HEK293 (cell line): ENCODE measurements around the gene MEX3A.

ENCODE experiments used
- CTCF ChIA-PET: fragments of 350-600 bp; formaldehyde crosslinking; extraction: SDS; loops from one replicate; lab custom pipeline; 2021; ENCODE audit warnings: antibody characterized with exemption; lab: Yijun Ruan, JAX
- POLR2A ChIA-PET: fragments of 300-600 bp; formaldehyde crosslinking; extraction: SDS; loops from one replicate; lab custom pipeline; 2020; ENCODE audit warnings: antibody characterized with exemption, inconsistent platforms; lab: Yijun Ruan, JAX
- H3K27ac ChIP-seq: fragments of 200-500 bp; sonication (Bioruptor generic); 2 replicates; pipeline ENCODE4 v1.5.1; 2014; ENCODE audit warnings: low read depth, low read length, control low read depth, inconsistent platforms; ENCODE audit errors: extremely low read depth
- H3K36me3 ChIP-seq, 2 experiments: fragments of 200-500 bp in 1 of 2; sonication (Bioruptor generic) in 1 of 2; 1 replicate in 1 of 2; 2 replicates in 1 of 2; pipeline ENCODE4 v1.5.1; 2014 to 2017; ENCODE audit warnings: inconsistent platforms in 2 of 2, low read length in 2 of 2; ENCODE audit not compliant: control insufficient read depth in 2 of 2, insufficient read depth in 1 of 2
- H3K4me1 ChIP-seq: fragments of 200-500 bp; sonication (Bioruptor generic); 2 replicates; pipeline ENCODE4 v1.5.1; 2014; ENCODE audit warnings: mild to moderate bottlenecking, low read length, inconsistent platforms; ENCODE audit not compliant: control insufficient read depth, insufficient read depth
- H3K4me3 ChIP-seq: 2 replicates; pipeline ENCODE4 v1.5.1; 2011; ENCODE audit warnings: low read depth, mild to moderate bottlenecking, control low read depth, low read length, moderate library complexity
- H3K9me3 ChIP-seq: fragments of 200-500 bp; sonication (Bioruptor generic); 2 replicates; pipeline ENCODE4 v1.5.1; 2014; ENCODE audit warnings: low read depth, low read length, inconsistent platforms; ENCODE audit not compliant: control insufficient read depth, insufficient read depth
- GLI2 ChIP-seq: fragments of 450-650 bp; formaldehyde crosslinking; IDR thresholded peaks from 2 replicates; pipeline ENCODE4; 2017; ENCODE audit warnings: missing biosample characterization, missing genetic modification characterization, low read depth, borderline replicate concordance
- GLIS1 ChIP-seq: fragments of 450-650 bp; formaldehyde crosslinking; IDR thresholded peaks from 2 replicates; pipeline ENCODE4 v1.5.1; 2016; ENCODE audit warnings: missing biosample characterization, missing genetic modification characterization
- PRDM10 ChIP-seq: fragments of 450-650 bp; formaldehyde crosslinking; IDR thresholded peaks from 2 replicates; pipeline ENCODE4 v1.5.1; 2016; ENCODE audit warnings: missing biosample characterization, missing genetic modification characterization
- SCRT2 ChIP-seq: fragments of 450-650 bp; formaldehyde crosslinking; IDR thresholded peaks from 2 replicates; pipeline ENCODE4 v1.5.1; 2016; ENCODE audit warnings: missing biosample characterization, missing genetic modification characterization
- YY1 ChIP-seq: fragments of 450-650 bp; formaldehyde crosslinking; IDR thresholded peaks from 2 replicates; pipeline ENCODE4 v1.5.1; 2018; ENCODE audit warnings: missing biosample characterization, missing genetic modification characterization
- ZBTB1 ChIP-seq: fragments of 450-650 bp; formaldehyde crosslinking; IDR thresholded peaks from 2 replicates; pipeline ENCODE4 v1.5.1; 2016; ENCODE audit warnings: missing biosample characterization, missing genetic modification characterization
- ZBTB17 ChIP-seq: fragments of 450-650 bp; formaldehyde crosslinking; IDR thresholded peaks from 2 replicates; pipeline ENCODE4 v1.5.1; 2016; ENCODE audit warnings: missing biosample characterization, missing genetic modification characterization
- ZNF350 ChIP-seq: fragments of 450-650 bp; formaldehyde crosslinking; IDR thresholded peaks from 2 replicates; pipeline ENCODE4 v1.5.0; 2017; ENCODE audit warnings: missing biosample characterization, mild to moderate bottlenecking, missing genetic modification characterization
- ZNF366 ChIP-seq: fragments of 450-650 bp; formaldehyde crosslinking; conservative IDR thresholded peaks from 2 replicates; pipeline ENCODE4 v1.5.1; 2016; ENCODE audit warnings: missing biosample characterization, missing genetic modification characterization
- ZNF404 ChIP-seq: fragments of 450-650 bp; formaldehyde crosslinking; IDR thresholded peaks from 2 replicates; pipeline ENCODE4 v1.5.1; 2017; ENCODE audit warnings: missing biosample characterization, missing genetic modification characterization
- TF ChIP-seq, protein P1 (sequence below): fragments of 450-650 bp; formaldehyde crosslinking; conservative IDR thresholded peaks from 2 replicates; pipeline ENCODE4 v1.5.1; 2016; ENCODE audit warnings: low read depth, missing biosample characterization, missing genetic modification characterization
- TF ChIP-seq, protein P2 (sequence below): fragments of 450-650 bp; formaldehyde crosslinking; IDR thresholded peaks from 2 replicates; pipeline ENCODE4; 2016; ENCODE audit warnings: missing biosample characterization, missing genetic modification characterization
- TF ChIP-seq, protein P3 (sequence below): fragments of 450-650 bp; formaldehyde crosslinking; IDR thresholded peaks from 2 replicates; pipeline ENCODE4 v1.5.1; 2016; ENCODE audit warnings: missing biosample characterization, missing genetic modification characterization

The MEX3A gene

GRCh38 chr1:156114101-156114918, 32.0 kb upstream of the MEX3A start, which contains the start of gene LMNA (continued):
- TF ChIP-seq YY1 (tag by site-specific recombination): no peak
- TF ChIP-seq SCRT2 (tag by site-specific recombination): peak; percentile 24; the same call in 1 of the 2 replicates
- peak; percentile 89 for TF ChIP-seq ZNF366 (tag by site-specific recombination)
- no peak for TF ChIP-seq ZBTB1 (tag by site-specific recombination)
- no peak for TF ChIP-seq GLI2 (tag by site-specific recombination)

DNA sequence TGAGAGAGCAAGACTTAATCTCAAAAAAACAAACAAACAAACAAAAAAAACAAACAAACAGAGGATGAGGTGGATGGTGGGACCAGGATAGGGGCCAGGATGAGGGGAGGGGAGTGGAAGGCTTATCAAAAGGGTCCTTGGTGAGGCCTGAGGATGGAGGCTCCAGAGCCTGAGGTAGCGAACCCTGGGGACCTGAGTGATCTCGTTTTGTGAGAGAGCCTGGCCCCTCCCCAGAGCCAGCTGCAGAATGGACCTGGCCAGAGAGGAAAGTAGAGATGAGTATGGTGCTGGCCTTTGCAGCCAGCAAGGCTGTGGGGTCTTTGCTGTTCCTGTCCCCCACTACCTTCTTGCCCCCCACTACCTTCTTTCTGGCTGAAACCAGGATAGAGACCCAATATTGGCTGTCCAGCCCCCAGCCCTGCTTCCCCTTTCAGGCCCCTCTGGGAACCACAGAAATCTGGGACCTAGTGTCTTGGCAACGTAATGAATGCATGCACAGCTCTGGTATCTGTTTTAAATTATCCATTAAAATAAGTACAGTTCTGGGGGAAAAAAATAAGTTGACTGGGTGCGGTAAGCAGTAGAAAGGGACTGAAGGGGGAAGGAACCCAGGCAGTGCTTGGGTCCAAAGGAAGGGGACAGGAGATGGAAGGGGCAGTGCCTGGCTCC, 31.2 kb upstream of the MEX3A start:
- Histone ChIP-seq H3K27ac (no peak overlapping the region), H3K4me1 (peaks cover 4% of the 10 kb centered on the region), H3K9me3 (no peaks in the 10 kb centered on the region)
- CTCF ChIA-PET: interaction anchor here (0.6 to 25.6 kb wide), 6 partner anchors 12 to 206 kb away, joined by 3 to 1029 read pairs (median 8); no protein-coding TSS in a partner anchor
- TF ChIP-seq ZNF350 (no peak), ZNF404 (no peak), PRDM10 (tag by site-specific recombination) (peak; percentile 94), ZNF366 (tag by site-specific recombination) (0 out of 2 replicates have a peak, but pooled peaks have one; percentile 18), GLIS1 (tag by site-specific recombination) (peak; percentile 79), ZBTB17 (tag by site-specific recombination) (peak; percentile 31; the same call in 1 of the 2 replicates)
- TF ChIP-seq, protein P1, sequence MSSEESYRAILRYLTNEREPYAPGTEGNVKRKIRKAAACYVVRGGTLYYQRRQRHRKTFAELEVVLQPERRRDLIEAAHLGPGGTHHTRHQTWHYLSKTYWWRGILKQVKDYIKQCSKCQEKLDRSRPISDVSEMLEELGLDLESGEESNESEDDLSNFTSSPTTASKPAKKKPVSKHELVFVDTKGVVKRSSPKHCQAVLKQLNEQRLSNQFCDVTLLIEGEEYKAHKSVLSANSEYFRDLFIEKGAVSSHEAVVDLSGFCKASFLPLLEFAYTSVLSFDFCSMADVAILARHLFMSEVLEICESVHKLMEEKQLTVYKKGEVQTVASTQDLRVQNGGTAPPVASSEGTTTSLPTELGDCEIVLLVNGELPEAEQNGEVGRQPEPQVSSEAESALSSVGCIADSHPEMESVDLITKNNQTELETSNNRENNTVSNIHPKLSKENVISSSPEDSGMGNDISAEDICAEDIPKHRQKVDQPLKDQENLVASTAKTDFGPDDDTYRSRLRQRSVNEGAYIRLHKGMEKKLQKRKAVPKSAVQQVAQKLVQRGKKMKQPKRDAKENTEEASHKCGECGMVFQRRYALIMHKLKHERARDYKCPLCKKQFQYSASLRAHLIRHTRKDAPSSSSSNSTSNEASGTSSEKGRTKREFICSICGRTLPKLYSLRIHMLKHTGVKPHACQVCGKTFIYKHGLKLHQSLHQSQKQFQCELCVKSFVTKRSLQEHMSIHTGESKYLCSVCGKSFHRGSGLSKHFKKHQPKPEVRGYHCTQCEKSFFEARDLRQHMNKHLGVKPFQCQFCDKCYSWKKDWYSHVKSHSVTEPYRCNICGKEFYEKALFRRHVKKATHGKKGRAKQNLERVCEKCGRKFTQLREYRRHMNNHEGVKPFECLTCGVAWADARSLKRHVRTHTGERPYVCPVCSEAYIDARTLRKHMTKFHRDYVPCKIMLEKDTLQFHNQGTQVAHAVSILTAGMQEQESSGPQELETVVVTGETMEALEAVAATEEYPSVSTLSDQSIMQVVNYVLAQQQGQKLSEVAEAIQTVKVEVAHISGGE (tag by site-specific recombination): no peak
- TF ChIP-seq, protein P2, sequence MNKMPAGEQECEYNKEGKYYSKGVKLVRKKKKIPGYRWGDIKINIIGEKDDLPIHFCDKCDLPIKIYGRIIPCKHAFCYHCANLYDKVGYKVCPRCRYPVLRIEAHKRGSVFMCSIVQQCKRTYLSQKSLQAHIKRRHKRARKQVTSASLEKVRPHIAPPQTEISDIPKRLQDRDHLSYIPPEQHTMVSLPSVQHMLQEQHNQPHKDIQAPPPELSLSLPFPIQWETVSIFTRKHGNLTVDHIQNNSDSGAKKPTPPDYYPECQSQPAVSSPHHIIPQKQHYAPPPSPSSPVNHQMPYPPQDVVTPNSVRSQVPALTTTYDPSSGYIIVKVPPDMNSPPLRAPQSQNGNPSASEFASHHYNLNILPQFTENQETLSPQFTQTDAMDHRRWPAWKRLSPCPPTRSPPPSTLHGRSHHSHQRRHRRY (tag by site-specific recombination): no peak
- TF ChIP-seq, protein P3, sequence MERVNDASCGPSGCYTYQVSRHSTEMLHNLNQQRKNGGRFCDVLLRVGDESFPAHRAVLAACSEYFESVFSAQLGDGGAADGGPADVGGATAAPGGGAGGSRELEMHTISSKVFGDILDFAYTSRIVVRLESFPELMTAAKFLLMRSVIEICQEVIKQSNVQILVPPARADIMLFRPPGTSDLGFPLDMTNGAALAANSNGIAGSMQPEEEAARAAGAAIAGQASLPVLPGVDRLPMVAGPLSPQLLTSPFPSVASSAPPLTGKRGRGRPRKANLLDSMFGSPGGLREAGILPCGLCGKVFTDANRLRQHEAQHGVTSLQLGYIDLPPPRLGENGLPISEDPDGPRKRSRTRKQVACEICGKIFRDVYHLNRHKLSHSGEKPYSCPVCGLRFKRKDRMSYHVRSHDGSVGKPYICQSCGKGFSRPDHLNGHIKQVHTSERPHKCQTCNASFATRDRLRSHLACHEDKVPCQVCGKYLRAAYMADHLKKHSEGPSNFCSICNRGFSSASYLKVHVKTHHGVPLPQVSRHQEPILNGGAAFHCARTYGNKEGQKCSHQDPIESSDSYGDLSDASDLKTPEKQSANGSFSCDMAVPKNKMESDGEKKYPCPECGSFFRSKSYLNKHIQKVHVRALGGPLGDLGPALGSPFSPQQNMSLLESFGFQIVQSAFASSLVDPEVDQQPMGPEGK: peak; percentile 38; the same call in 1 of the 2 replicates
- TF ChIP-seq, all 188 proteins: peak for 5
- no peaks in the 10 kb centered on the region; a peak in 1 of 3 replicates for H3K36me3 ChIP-seq
- POLR2A ChIA-PET: interaction anchor here (1.3 to 5.5 kb wide), 4 partner anchors 11 to 80 kb away, joined by 3 to 63 read pairs (median 32); partner anchors contain the start of gene SLC25A44
- H3K4me3 ChIP-seq: no peak overlapping the region
